ENCODE results near the gene AATK.

GRCh38 chr17:81164371-81165245, 1.4 kb downstream of the AATK start:
- TF ChIP-seq RAD21 (IDR thresholded peaks at IDR 0.05; ENCODE audit: low read length) (0 out of 2 replicates have a peak, but pooled peaks have one; percentile 1), FOXM1 (IDR thresholded peaks at IDR 0.05; ENCODE audit: low read depth) (no peak), SMC3 (IDR thresholded peaks at IDR 0.05; ENCODE audit: low read depth, low read length) (no peak; the same call in 1 of the 2 replicates), CTCF (IDR thresholded peaks at IDR 0.05) (no peak), YY1 (IDR thresholded peaks at IDR 0.05; ENCODE audit: low read depth) (no peak), FOXJ3 (CRISPR knock-in tag; IDR thresholded peaks at IDR 0.05) (no peak), CHD2 (IDR thresholded peaks at IDR 0.05; ENCODE audit: low read length, partially characterized antibody) (no peak), ELF1 (IDR thresholded peaks at IDR 0.05) (no peak), TAF1 (IDR thresholded peaks at IDR 0.05; ENCODE audit: borderline replicate concordance, low read depth, low read length) (no peak), MAX (IDR thresholded peaks at IDR 0.05; ENCODE audit: low read depth) (no peak), MEF2A (IDR thresholded peaks at IDR 0.05; ENCODE audit: borderline replicate concordance, low read depth) (no peak), EP300 (IDR thresholded peaks at IDR 0.05; ENCODE audit: borderline replicate concordance in 1 of 2, low read depth in 1 of 2, low read length in 1 of 2) (peak in 1 of 2 experiments; percentile 36; a peak in 1 of 4 replicates), REST (IDR thresholded peaks at IDR 0.05; ENCODE audit: low read depth, low read length) (no peak)
